Neural progenitor cell (in vitro differentiated cells): ENCODE results near the gene SNRPB2.

ENCODE experiments used
- EZH2 ChIP-seq: fragments of 200-600 bp; sonication (generic); IDR thresholded peaks from 2 replicates; pipeline ENCODE4 v1.6.1; 2017; ENCODE audit warnings: antibody characterized with exemption, mild to moderate bottlenecking, moderate library complexity
- EZH2phosphoT487 ChIP-seq: fragments of 200-600 bp; sonication (generic); IDR thresholded peaks from 2 replicates; pipeline ENCODE4 v1.6.1; 2017; ENCODE audit warnings: antibody characterized with exemption
- TF ChIP-seq, protein P1 (sequence below): fragments of 200-600 bp; sonication (generic); IDR thresholded peaks from 2 replicates; pipeline ENCODE4 v1.5.1; 2017; ENCODE audit warnings: antibody characterized with exemption, mild to moderate bottlenecking

DNA sequence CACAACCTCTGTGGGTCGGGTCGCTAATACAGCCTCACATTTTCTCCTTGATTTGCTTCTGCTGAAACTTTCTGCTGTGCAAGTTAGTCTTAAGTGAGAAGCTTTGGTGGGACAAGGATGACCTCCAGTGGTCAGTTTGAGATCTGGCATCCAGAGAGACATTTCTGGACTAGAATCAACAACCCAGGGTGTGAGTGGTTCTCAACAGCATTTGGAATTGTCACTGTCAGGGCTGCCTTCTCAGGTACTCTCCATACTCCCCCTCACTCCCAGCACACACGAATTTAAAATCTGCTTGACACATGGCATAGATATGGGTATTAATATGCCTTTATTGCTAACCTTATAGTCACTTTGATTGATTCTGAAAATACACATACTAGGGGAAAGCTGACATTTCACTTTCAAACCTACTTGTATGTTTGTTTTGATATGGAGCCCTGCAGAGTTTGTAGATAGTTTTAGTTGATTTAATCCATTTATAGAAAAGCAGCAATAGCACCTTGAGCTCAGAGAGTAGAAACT is 31.5 kb downstream of the SNRPB2 start:
- no peak for TF ChIP-seq EZH2
- TF ChIP-seq, protein P1, sequence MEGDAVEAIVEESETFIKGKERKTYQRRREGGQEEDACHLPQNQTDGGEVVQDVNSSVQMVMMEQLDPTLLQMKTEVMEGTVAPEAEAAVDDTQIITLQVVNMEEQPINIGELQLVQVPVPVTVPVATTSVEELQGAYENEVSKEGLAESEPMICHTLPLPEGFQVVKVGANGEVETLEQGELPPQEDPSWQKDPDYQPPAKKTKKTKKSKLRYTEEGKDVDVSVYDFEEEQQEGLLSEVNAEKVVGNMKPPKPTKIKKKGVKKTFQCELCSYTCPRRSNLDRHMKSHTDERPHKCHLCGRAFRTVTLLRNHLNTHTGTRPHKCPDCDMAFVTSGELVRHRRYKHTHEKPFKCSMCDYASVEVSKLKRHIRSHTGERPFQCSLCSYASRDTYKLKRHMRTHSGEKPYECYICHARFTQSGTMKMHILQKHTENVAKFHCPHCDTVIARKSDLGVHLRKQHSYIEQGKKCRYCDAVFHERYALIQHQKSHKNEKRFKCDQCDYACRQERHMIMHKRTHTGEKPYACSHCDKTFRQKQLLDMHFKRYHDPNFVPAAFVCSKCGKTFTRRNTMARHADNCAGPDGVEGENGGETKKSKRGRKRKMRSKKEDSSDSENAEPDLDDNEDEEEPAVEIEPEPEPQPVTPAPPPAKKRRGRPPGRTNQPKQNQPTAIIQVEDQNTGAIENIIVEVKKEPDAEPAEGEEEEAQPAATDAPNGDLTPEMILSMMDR: peak; percentile 86
- no peak for TF ChIP-seq EZH2phosphoT487
